NB4 (cell line): ENCODE results near the gene TRAPPC2.

ENCODE experiments used
- POLR2A ChIP-seq: IDR thresholded peaks from 2 replicates; pipeline ENCODE4 v1.6.1; 2011; ENCODE audit warnings: mild to moderate bottlenecking; ENCODE audit not compliant: insufficient read length; ENCODE audit errors: extremely low read depth
- TF ChIP-seq, protein P1 (sequence below): IDR thresholded peaks from one replicate; pipeline ENCODE4 v1.5.1; 2012; ENCODE audit warnings: low read depth, low read length
- TF ChIP-seq, protein P2 (sequence below): IDR thresholded peaks from 2 replicates; pipeline ENCODE4 v1.6.1; 2011; ENCODE audit warnings: low read depth, low read length

DNA sequence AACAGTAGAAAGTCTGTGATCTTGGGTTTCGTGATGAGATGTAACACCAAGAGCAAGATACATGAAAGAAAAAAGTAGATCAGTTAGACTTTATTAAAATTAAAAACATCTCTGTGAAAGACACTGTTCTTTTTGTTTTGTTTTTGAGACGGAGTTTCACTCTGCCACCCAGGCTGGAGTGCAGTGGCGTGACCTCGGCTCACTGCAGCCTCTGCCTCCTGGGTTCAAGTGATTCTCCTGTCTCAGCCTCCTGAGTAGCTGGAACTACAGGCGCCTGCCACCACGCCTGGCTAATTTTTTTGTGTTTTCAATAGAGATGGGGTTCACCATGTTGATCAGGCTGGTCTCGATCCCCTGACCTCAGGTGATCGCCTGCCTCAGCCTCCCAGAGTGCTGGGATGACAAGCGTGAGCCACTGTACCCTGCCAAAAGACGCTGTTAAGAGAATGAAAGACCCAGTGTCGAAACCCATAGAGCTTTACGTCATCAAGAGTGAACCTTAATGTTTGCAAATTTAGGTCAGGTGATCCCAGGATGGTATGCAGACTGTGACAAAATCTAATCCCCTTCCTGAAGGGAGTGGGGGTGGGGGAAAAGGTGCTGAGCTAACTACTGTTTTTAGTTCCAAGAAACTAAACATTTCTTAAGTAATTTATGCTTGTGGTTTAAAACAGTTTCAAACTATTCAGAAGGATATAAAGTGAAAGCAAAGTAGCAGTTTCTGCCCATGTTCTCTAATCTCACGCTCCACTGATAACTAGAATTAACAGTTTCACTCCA, 8.2 kb upstream of the TRAPPC2 start:
- TF ChIP-seq, protein P1, sequence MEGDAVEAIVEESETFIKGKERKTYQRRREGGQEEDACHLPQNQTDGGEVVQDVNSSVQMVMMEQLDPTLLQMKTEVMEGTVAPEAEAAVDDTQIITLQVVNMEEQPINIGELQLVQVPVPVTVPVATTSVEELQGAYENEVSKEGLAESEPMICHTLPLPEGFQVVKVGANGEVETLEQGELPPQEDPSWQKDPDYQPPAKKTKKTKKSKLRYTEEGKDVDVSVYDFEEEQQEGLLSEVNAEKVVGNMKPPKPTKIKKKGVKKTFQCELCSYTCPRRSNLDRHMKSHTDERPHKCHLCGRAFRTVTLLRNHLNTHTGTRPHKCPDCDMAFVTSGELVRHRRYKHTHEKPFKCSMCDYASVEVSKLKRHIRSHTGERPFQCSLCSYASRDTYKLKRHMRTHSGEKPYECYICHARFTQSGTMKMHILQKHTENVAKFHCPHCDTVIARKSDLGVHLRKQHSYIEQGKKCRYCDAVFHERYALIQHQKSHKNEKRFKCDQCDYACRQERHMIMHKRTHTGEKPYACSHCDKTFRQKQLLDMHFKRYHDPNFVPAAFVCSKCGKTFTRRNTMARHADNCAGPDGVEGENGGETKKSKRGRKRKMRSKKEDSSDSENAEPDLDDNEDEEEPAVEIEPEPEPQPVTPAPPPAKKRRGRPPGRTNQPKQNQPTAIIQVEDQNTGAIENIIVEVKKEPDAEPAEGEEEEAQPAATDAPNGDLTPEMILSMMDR, result no peak
- no peak for TF ChIP-seq POLR2A
- TF ChIP-seq, protein P2, sequence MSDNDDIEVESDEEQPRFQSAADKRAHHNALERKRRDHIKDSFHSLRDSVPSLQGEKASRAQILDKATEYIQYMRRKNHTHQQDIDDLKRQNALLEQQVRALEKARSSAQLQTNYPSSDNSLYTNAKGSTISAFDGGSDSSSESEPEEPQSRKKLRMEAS, result no peak
